Fibroblast of peridontal ligament (primary cell): Measurements from ENCODE around the gene CREB3L2.
"Not testable (repeated sequence)": the region's sequence is repeated elsewhere in the genome, so short reads cannot be mapped to it uniquely, and the experiment has no call there.

Experiments used
- DNase-seq: peaks from one replicate; pipeline ENCODE4 v3.0.0-alpha.2; 2010; ENCODE audit errors: extremely low read depth

CREB3L2 gene, protein sequence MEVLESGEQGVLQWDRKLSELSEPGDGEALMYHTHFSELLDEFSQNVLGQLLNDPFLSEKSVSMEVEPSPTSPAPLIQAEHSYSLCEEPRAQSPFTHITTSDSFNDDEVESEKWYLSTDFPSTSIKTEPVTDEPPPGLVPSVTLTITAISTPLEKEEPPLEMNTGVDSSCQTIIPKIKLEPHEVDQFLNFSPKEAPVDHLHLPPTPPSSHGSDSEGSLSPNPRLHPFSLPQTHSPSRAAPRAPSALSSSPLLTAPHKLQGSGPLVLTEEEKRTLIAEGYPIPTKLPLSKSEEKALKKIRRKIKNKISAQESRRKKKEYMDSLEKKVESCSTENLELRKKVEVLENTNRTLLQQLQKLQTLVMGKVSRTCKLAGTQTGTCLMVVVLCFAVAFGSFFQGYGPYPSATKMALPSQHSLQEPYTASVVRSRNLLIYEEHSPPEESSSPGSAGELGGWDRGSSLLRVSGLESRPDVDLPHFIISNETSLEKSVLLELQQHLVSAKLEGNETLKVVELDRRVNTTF

DNA sequence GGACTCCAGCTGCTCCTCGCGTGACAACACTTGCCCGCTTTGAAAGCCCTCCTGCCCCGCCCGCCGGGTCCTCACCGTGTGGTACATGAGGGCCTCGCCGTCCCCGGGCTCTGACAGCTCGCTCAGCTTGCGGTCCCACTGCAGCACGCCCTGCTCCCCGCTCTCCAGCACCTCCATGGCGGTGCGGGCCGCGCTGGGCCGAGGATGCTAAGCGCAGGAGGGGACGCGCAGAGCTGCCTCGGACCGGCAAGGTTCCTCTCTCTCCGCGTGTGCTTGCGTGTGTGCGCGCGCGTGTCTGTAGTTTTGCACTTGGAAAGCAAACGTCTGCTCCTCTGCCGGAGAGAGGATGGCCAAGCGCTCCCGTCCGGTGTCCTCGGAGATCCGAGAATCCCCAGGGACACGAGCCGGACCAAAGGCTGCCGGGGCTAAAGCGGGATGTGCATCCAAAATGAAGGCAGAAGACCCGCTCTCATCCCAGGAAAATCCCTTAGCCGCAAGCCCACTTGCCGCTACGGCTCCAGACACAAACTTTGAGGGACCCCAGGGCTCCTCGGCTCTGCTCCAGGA, at the start of gene CREB3L2:
Gene CREB3L2, minus strand, starts transcription at position 558 of the 567 bp plus-strand sequence. Its CDS starts 381 bp downstream, at position 177.
- DNase-seq: peak; percentile 63

DNA sequence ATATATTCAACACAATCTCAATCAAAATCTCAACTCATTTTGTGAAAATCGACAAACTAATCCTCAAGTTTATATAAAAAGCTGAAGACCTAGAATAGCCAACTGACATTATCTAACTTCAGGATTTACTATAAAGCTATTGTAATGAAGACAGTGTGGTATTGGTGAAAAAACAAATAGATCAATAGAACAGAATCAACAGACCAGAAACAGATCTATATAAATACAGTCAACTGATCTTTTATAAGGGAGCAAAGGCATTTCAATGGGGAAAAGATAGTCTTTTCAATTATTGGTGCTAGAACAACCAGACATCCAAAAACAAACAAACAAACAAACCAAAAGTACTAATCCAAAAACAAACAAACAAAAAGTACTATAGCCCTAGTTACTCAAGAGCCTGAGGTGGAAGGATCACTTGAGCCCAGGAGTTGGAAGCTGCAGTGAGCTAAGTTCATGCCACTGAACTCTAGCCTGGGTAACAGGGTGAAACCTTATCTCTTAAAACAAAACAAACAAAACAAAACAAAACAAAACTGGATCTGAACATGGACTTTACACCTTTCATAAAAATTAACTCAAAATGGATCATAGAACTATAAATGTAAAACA, 47.7 kb upstream of the CREB3L2 start:
- no peak for DNase-seq

DNA sequence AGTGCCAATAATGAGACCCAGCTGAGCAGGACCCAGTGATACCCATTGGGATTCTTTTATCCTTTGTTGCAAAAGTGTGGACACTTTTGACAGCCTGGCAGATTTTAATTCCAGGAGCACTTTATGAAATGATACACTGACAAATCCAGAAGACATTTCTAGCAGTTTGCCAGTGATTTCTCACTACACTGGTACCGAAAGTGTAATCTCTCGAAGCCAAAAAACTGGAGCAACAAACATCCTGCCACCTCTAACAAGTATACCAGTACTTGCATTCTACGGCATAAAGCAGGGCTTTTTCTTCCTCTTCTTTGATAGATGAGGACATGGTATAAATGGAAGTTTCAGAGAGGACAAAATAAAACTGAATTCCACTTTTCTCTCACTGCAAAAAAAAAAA, 46.0 kb upstream of the CREB3L2 start:
- DNase-seq: no peak

DNA sequence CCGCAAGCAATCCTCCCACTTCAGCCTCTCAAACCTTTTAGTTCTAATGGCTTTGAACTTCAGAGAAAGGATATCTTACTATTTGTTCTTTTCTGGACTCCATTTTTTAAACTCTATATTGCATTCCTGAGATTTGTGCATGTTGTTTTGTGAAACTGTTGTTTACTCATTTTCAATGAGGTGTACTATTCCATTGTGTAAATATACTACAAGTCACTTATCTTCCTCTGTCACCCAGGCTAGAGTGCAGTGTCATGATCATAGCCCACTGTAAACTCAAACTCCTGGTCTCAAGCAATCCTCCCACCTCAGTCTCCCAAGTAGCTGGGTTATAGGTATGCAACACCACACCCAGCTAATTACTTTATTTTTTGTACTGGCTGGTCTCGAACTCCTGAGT, 43.0 kb upstream of the CREB3L2 start:
- DNase-seq: no peak

DNA sequence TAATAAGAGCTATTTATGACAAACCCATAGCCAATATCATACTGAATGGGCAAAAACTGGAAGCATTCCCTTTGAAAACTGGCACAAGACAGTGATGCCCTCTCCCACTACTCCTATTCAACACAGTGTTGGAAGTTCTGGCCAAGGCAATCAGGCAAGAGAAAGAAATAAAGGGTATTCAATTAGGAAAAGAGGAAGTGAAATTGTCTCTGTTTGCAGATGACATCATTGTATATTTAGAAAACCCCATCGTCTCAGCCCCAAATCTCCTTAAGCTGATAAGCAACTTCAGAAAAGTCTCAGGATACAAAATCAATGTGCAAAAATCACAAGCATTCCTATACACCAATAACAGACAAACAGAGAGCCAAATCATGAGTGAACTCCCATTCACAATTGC, 38.2 kb upstream of the CREB3L2 start:
- not testable (repeated sequence) for DNase-seq

DNA sequence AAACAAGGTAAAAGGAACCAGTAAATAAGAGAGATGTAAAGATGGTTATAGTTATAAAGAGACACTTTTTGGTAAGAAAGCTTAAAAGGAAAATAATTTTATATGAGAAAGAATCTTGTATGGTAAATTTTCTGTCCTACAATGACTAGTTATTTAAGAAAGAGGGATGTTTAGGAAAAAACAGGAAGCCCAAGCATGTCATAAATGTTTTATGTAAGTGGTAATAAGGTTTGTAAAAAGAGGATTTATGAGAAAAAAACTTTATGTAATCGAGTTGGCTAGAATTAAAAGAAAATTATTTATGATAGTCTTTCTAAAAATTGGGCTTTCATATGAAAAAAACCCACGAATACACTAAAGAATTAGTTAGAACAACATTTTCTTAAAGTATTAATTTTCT, 34.2 kb upstream of the CREB3L2 start:
- DNase-seq: no peak

DNA sequence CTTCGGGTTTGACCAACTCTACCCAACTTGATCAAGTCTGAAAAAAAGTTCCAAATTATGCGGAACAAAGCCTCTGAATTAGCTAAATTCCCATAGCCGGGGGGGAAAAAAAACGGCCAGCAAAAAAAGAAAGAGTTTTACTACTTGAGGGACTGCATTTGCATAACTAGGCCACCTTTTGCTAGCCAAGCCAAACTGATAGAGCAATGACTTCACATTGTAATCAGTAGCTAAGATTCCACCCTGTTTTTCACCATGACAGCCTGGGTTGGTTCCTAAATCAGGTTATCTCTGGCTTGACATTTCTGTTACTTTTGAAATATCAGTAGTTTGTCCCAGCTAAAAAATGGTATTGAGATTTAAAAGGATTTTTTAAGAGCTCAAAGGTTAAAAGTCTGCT, 31.4 kb upstream of the CREB3L2 start:
- no peak for DNase-seq

DNA sequence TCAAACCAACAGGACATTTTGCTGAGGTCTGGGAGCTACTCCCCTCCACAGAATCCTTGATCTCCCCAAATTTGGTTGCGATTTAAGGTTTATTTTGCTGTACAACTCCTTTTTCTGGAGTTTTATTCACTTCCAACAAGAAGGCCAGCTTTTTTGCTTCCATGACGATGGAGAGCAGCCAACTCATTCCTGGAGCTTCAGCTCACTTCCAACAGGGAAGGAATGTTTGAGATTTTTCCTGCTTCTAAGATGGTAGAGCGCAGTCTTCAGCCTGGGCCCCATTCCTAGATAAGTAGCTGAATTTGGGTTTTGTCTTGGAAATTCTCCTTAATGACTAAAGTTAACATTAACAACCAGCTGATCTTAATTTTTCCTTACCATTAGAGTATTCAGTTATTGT, 30.9 kb upstream of the CREB3L2 start:
- DNase-seq: peak; percentile 11

DNA sequence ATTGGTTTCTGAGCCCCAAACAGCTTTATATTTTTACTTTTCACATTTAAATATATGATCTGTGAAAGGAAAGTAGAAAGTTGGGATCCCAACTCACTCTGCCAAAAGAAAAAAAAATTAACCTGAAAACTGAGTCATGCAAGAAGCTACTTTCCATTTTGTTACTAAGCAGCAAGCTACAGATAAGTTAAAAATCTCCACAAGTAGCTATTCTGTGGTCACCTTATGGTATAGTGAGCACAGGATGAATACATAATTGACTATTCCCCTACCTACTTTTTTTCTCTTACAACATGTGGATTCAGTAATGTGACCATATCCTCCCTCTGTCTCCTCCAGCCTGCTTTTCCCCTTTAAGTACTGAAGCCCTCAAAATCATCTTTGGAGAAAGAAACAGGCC, 30.3 kb upstream of the CREB3L2 start:
- no peak for DNase-seq

DNA sequence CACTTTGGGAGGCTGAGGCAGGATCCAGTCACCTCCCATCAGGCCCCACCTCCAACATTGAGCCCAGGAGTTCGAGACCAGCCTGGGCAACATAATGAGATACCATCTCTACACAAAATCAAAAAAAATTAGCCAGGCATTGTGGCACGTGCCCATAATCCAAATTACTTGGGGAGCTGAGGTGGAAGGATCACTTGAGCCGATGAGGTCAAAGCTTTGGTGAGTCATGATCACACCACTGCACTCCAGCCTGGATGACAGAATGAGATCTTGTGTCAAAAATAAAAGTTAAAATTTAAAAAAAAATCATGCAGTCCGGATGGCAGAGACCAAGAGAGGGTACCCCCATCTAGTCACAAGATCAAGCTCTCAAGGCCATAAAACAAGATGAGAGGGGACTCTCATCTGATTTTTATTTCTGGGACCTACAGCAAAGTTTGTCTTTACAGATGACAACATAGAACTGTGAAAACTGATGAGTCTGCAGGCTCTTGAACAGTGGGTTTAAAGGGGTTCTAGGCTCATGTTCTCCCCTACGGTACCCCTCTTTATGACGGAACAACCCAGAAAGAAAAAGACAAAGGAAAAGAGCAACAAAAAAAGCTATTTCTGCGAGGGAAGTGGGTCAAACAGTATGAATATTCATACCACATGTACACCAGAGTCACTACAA, 28.9 kb upstream of the CREB3L2 start:
- peak; percentile 39 for DNase-seq

DNA sequence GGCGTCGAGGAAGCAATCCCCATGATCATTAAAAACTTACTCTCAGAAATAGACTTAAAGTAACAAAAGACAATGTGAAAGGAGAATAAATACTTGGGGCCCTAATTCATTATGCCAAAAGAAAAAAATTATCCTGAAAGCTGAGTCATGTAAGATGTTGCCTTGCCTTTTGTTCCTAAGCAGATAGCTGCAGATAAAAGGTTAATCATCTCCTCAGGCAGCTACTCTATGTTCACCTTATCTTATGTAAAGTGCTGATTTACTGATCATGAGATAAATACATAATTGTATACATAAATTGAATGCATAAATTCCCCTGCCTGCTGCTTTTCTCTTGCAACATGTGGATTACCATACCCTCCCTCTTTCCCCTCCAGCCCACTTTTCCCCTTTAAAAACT, 28.1 kb upstream of the CREB3L2 start:
- no peak for DNase-seq

DNA sequence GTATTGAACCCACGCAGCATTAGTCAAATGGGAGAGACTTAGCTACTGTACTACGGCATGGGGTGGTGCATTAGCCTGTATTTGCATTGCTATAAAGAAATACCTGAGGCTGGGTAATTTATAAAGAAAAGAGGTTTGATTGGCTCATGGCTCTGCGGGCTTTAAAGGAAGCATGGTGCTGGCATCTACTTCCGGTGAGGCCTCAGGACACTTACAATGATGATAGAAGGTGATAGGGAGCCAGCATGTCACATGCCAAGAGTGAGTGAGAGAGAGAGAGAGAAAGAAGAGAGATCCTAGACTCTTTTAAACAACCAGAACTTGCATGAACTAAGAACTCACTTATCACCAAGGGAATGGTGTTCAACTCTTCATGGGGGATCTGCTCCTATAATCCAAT, 27.2 kb upstream of the CREB3L2 start:
- DNase-seq: no peak

DNA sequence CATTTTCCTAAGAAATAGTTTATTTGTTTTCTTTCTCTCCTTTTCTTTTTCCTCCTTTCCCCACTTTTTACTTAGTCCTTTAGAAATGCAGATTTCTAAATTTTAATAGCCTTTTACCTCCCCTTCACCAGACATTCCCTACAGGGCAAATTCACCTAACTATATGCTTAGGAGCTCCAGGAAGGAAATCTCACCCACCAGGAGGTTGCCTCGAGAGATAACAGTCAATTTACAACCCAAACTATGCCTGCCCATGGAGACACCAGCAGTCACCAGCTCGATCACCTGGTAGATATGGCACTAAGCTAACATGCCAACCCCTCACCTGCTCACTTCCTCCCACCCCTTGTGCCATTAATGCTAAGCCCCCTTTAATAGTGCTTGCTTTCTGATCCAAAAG, 25.2 kb upstream of the CREB3L2 start:
- DNase-seq: no peak

DNA sequence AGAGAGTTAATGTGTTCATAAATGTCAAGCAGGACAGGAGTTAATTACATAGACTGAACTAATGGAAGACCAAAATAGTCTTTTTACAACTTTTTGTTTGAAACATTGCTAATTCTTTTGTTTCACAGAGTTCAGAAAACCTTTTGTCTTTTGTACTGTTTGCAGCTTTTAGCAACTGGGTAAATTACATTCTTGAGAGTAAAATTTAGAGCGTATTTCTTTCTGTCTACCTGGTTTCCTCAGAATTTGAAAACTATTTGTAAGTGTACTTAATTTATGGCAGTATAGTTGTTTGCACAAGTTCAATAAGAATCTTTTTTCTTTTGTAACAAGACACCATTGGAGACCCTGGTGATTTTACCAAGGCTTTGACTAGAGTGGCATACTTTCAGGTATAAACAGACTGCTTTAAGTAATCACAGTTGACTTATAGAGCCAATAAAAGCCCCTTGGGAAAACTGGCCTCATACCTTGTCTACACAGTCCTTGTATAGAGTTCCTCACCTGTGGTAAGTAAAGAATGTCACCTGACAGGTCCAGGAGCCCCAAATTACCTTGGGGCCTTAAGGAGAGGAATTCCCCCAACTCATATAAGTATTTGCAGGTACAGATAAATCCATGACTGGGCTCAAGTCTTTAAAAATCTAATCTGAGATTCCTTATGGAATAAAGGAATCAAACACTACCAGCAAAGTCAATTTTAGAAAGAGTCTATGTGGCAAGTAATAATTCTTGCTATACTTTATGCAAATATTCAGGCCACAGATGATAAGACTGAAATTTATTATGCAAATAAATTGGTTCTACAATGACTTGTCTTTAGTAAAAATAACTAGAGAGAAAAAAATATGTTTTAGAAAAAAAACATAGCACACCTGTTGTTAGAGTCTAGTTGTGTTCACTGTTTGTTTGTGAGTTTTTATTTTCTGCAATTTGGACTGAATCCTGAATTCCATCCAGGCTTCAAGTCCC, 23.6 kb upstream of the CREB3L2 start:
- DNase-seq: no peak

DNA sequence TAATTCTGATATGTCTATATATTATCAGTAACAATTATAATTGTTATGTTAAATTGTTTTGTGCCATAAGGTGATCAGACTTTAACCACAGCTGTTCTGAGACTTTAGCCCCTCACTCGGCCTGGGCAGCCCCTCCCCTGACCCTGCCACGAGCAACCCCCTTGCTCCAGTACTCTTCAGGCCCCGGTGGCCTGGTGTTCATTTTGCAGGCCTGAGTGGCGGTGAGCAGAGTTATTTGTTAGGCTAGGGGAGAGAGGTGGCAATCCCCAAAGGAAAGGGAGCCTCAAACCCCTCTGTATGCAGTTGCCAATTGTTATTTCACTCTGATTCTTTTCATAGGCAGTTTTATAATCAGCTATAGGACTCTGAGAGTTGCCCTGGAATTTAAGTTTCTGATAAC, 22.9 kb upstream of the CREB3L2 start:
- no peak for DNase-seq

DNA sequence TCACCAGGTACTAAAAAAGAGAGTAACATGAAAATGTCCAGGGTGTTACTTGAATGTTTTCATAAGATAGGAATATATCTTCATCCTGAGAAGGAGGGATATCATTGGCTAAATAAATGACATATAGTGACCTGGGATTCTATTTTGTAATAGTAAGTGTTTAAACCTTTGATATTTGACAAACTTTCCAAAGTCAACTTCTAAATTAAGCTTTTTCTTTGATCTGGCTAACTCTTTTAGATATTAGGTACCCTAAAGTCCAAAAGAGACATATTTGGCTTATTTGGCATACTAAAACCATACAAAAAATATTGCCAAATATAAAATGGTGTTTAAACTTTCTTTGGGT, 22.4 kb upstream of the CREB3L2 start:
- DNase-seq: no peak

DNA sequence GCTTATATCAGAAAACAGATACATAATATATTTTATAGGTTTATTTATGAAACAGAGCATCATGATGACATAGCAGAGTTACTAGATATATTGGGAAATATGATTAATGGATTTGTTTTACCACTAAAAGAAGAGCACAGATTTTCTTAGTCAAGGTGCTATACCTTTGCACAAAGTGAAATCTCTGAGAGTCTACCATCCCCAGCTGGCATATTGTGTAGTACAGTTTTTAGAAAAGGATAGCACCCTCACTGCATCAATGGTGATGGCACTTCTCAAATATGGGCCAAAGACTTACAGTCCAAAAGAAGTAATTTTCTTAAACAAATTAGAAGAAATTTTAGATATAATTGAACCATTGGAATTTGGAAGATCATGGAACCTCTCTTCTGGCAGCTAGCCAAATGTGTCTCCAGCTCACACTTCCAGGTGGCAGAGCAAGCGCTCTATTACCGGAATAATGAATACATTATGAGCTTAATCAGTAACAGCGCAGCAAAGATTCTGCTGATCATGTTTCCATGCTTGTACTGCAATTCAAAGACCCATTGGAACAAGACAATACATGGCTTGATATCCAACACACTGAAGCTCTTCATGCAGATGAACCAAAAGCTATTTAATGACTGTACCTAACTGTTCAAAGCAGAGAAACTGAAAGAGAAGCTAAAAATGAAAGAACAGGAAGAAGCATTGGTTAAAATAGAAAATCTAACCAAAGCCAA, 21.9 kb upstream of the CREB3L2 start:
- no peak for DNase-seq

DNA sequence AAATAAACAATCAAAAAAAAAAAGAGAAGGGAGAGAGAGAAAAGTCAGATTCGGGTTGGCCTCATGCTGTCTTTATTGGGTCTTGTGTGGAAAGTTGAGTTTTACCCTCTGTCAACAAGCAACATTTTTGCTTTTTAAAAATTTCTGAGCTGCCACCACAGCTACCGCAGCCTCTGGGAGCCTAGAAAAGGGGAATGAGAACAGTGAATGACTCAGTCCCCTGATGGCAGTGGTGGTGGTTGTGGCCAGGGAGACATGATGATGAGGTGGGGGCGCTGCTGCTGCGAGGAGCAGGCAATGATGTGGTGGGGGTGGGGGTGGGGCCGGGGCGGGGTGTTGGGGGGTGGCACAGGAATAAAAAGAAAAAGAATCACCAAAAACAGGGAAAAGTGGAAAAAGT, 20.0 kb upstream of the CREB3L2 start:
- peak; percentile 33 for DNase-seq

DNA sequence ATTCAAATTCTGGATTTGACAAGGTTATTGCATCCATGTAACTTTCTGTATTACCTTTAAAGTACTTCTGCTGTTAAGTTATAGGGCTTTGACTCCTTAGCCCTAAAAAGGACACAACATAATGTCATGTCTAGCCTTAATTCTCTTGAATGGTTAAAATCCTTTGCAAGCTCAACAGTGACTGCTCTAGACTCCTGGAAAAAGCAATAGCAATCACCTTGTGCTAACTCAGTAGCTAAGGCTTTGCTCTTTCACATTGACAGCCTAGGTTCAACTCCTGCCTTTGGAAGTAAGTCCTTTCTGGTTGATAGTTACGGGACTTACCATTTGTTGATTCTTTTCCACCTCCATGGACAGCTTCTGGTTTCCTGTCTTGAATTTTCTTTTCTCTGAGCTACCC, 16.1 kb upstream of the CREB3L2 start:
- DNase-seq: no peak

DNA sequence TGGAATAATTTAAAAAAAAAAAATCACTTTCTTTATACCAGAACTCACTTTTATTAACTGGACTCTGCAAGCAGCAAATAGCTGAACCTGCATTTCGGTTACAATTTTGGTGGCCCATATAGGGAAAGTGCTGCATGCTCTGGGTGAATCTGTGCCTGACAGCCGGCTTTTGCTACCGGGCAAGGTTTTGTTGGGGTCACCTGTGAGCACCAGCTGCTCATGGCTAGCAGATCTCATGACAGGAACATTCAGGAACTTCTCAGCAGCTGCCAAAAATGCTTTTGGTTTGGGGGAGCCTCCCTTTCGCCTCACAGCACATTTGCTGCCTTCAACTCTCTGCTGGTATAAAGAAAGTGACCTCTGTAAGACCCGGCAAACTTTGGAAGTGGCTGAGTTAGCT, 13.2 kb upstream of the CREB3L2 start:
- no peak for DNase-seq

DNA sequence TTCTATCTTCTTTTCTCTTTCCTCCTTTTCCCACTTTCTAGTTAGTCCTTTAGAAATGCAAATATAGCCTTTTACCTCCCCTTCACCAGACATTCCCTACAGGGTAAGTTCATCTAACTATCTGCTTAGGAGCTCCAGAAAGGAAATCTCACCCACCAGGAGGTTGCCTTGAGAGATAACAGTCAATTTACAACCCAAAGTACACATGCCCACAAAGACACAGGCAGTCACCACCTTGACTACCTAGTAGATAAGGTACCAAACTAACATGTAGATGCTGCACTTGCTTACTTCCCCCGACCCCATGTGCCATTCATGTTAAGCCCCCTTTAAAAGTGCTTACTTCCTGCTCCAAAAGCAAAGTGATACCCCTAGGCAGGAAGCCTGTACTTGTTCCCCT, 12.8 kb upstream of the CREB3L2 start:
- no peak for DNase-seq
